Measurements from ENCODE around the gene FBRSL1. TPM values are rescaled to one million over a fixed set of nuclear protein-coding genes. Genes with fewer than 3 reads are reported as not detected.

The FBRSL1 gene
- total RNA-seq, 4 donors from 2014 or later = 5.9 to 16.0 (median 9.4) TPM

DNA sequence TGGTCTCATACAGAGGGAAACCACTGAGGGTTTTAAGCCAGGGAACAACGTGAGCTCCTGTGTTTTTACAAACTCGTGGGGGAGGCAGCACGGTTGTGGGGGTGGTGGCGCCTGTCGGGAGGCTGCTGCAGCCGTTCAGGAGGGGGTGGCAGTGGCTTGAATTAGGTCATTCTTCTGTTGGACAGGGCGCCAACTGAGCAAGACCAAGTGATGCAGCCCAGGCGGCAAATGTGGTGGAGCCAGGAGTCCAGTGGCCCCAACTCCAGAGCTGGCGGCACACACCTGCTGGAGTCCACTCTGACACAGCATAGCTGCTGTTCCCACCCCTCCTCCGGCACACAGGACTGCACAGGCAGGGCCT is 27.8 kb downstream of the FBRSL1 start:
- no peak for ATAC-seq (ENCODE audit: low FRiP score)
- TF ChIP-seq, protein P1, sequence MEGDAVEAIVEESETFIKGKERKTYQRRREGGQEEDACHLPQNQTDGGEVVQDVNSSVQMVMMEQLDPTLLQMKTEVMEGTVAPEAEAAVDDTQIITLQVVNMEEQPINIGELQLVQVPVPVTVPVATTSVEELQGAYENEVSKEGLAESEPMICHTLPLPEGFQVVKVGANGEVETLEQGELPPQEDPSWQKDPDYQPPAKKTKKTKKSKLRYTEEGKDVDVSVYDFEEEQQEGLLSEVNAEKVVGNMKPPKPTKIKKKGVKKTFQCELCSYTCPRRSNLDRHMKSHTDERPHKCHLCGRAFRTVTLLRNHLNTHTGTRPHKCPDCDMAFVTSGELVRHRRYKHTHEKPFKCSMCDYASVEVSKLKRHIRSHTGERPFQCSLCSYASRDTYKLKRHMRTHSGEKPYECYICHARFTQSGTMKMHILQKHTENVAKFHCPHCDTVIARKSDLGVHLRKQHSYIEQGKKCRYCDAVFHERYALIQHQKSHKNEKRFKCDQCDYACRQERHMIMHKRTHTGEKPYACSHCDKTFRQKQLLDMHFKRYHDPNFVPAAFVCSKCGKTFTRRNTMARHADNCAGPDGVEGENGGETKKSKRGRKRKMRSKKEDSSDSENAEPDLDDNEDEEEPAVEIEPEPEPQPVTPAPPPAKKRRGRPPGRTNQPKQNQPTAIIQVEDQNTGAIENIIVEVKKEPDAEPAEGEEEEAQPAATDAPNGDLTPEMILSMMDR (IDR thresholded peaks at IDR 0.05) = no peak
- DNase-seq (ENCODE audit: low spot score) = no peak

DNA sequence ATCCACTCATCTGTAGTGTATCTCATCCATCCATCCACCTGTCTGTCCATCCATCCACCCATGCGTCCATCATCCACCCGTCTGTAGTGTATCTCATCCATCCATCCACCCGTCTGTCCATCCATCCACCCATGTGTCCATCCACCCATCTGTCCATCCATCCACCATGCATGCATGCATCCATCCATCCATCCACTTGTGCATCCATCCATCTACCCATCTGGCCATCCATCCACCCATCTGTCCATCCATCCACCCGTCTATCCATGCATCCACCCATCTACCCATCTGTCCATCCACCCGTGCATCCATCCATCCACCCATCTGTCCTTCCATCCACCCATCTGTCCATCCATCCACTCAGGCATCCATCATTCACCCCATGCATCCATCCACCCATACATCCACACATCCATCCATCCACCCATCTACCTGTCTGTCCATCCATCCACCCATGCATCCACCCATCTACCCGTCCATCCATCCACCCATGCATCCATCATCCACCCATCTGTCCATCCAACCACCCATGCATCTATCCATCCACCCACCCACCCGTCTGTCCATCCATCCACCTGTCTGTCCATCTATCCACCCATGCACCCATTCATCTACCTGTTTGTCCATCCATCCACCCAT is 28.5 kb downstream of the FBRSL1 start:
- TF ChIP-seq, protein P1 (IDR thresholded peaks at IDR 0.05) = no peak
- ATAC-seq (ENCODE audit: low FRiP score) (no peak), DNase-seq (ENCODE audit: low spot score) (no peak)

DNA sequence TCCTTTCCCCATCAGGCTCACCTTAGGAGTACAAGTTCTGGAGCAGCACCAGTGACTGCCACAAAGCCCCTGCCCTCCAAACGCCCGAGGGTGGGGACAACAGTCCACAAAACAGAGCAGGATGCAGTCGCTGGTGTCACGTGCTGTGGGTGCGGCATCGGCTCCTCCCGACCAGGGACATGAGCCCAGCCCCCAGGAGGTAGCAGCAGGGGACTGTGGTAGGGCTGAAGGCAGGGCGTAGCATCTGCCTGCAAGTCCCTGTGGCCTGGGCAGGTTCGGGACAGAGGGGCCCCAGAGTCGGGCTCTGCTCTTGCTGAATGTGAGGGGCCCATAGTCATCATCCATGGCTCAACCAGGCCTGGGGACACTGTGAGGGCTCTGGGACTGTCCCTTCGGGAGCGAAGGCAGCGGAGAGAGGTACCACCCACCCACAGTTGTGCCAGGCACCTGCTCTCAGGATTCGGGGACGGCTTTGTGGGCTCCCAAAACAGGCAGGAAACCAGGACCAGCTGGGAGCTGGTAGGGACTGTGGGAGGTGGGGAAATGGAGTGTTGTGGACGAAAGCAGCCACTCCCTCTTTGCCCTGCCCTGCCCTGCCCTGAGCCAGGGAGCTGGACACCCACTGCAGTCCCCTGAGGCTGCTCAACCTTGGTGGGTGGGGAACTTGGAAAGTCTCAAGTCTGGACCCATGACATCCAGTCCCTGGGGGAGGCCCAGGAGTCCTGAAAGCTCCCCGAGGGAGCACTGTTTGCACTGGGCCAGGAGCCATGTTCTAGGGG is 30.7 kb downstream of the FBRSL1 start:
- DNase-seq (ENCODE audit: low spot score) (no peak), ATAC-seq (ENCODE audit: low FRiP score) (no peak)
- TF ChIP-seq, protein P1 (IDR thresholded peaks at IDR 0.05) = no peak

DNA sequence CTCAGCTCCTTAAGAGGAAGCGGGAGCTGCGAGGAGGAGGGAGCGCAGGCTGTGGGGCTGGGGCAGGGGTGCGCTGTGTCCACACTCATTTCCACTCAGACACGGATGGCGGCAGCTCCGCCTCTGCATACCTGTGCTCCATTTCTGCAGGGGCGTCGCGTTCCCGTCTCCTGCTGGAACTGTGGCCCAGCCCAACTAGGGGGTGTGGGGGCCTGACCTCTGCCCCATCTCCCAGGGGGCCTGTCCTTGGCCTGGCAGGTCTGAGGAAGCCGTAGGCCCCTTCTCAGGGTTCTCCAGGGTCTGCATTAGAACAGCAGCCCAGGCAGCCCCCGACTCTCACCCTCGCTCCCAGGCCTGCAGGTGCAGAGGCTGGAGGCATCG is 31.2 kb downstream of the FBRSL1 start:
- DNase-seq (ENCODE audit: low spot score) (no peak), ATAC-seq (ENCODE audit: low FRiP score) (no peak)
- TF ChIP-seq, protein P1 (IDR thresholded peaks at IDR 0.05) = no peak

DNA sequence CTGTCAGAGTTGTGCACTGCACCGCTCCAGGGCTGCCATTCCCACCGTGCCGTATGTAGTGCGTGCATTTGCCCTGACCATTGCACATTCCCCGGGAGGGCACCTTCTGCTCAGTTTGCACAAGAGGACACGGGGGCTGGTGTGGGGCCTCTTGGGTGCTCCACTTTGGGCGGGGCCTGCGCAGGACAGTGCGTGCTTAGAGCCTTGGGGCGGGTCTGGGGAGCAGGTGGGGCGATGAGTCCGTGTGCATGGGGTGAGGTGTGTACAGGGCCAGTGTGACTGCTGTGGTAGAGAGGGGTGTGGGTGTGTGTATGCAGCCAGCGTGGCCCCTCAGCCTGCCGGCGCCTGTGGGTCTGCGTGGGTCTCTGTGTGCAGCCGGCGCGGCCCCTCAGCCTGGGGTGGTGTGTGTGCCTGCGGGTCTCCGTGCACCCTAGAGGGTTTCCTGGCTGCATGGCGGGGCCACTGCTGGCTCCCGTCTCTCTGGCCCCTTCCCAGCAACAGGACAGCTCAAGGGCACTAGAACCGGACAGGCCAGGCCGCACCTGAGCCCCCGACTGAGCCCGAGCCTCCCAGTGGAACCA is 31.9 kb downstream of the FBRSL1 start:
- TF ChIP-seq, protein P1 (IDR thresholded peaks at IDR 0.05) = no peak
- DNase-seq (ENCODE audit: low spot score) (no peak), ATAC-seq (ENCODE audit: low FRiP score) (no peak)

DNA sequence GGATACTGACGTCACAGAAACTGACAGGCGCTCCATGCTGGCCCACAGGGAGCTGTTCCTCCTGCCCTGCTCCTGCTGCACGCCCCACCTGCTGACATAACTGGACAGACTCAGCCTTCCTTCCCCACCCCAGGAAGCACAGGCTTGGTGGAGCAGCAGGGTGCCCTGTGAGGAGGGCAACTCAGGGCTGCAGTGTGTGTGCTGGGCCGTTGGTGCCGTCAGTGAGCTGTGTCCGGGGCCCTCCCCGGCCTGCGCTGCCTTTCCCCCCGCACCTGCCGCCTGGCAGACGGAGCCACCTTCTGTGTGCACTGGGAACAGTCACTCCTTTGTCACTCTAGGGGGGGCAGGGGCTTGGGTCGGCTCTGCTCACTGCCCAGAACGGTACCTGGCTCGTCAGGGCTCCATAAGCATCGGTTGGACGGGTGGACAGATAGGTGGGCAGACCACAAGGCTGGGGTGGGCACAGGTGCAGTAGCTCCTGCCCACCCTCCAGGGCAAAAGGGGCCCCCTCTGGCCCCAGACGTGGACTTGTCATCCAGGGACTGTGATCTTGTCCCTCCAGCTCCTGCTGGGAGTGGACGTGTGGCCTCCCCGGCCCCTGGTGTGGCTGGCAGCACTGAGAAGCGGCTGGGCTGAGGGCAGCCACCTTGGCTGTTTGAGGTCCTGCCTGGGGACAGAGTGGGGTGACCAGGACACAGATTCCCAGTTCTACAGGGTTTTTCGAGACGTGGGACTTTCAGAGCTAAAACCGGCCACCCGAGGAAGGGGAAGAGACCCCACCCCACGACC is 32.8 kb downstream of the FBRSL1 start:
- DNase-seq (ENCODE audit: low spot score) = no peak
- ATAC-seq (ENCODE audit: low FRiP score) = no peak
- TF ChIP-seq, protein P1 (IDR thresholded peaks at IDR 0.05) = no peak
